ENCODE results near the gene GPR62. TPM values are rescaled to one million over a fixed set of nuclear protein-coding genes. Genes with fewer than 3 reads are reported as not detected.
A peak's percentile ranks its signal among the peaks of the same experiment; 100 is the strongest.

Gene GPR62
- total RNA-seq, 1 donor from 2014 or later, result not detected

- no peaks in the 10 kb centered on the region for H3K4me1 Mint-ChIP-seq (ENCODE audit: low read depth)
- no peak for DNase-seq (ENCODE audit: low spot score)
- H3K36me3 Mint-ChIP-seq (ENCODE audit: low read depth), result peaks cover 3% of the 10 kb centered on the region
- no peak overlapping the region for H3K4me3 Mint-ChIP-seq (ENCODE audit: unreplicated experiment)
- no peaks in the 10 kb centered on the region for H3K9me3 Mint-ChIP-seq (ENCODE audit: low read depth)
- no peak for TF ChIP-seq CTCF (IDR thresholded peaks at IDR 0.05)
- peaks cover 5% of the 10 kb centered on the region for H3K27me3 Mint-ChIP-seq (ENCODE audit: low read depth)
- no peak overlapping the region for H3K27ac Mint-ChIP-seq (ENCODE audit: unreplicated experiment)
These were observed 1.7 kb upstream of the GPR62 start for GRCh38 chr3:51953445-51953844.

- Mint-ChIP-seq H3K27me3 (ENCODE audit: low read depth) (peaks cover 5% of the 10 kb centered on the region), H3K9me3 (ENCODE audit: low read depth) (no peaks in the 10 kb centered on the region), H3K4me3 (ENCODE audit: unreplicated experiment) (no peak overlapping the region), H3K4me1 (ENCODE audit: low read depth) (no peaks in the 10 kb centered on the region), H3K27ac (ENCODE audit: unreplicated experiment) (no peak overlapping the region), H3K36me3 (ENCODE audit: low read depth) (peaks cover 3% of the 10 kb centered on the region)
- no peak for TF ChIP-seq CTCF (IDR thresholded peaks at IDR 0.05)
- DNase-seq (ENCODE audit: low spot score), result no peak
These were observed 1.1 kb upstream of the GPR62 start for GRCh38 chr3:51954105-51954504.

- Mint-ChIP-seq H3K27ac (ENCODE audit: unreplicated experiment) (no peak overlapping the region), H3K36me3 (ENCODE audit: low read depth) (peaks cover 3% of the 10 kb centered on the region), H3K4me1 (ENCODE audit: low read depth) (no peaks in the 10 kb centered on the region), H3K9me3 (ENCODE audit: low read depth) (no peaks in the 10 kb centered on the region), H3K4me3 (ENCODE audit: unreplicated experiment) (no peak overlapping the region), H3K27me3 (ENCODE audit: low read depth) (peaks cover 5% of the 10 kb centered on the region)
- no peak for DNase-seq (ENCODE audit: low spot score)
- TF ChIP-seq CTCF (IDR thresholded peaks at IDR 0.05), result no peak
These were observed 468 bp upstream of the GPR62 start for GRCh38 chr3:51954713-51955112.

GRCh38 chr3:51955893-51956770, 951 bp downstream of the GPR62 start:
- peak; percentile 92 for DNase-seq (ENCODE audit: low spot score)
- no peak overlapping the region for H3K27ac Mint-ChIP-seq (ENCODE audit: unreplicated experiment)
- no peaks in the 10 kb centered on the region for H3K9me3 Mint-ChIP-seq (ENCODE audit: low read depth)
- peaks cover 7% of the 10 kb centered on the region for H3K36me3 Mint-ChIP-seq (ENCODE audit: low read depth)
- peaks cover 5% of the 10 kb centered on the region for H3K27me3 Mint-ChIP-seq (ENCODE audit: low read depth)
- H3K4me3 Mint-ChIP-seq (ENCODE audit: unreplicated experiment), result no peak overlapping the region
- H3K4me1 Mint-ChIP-seq (ENCODE audit: low read depth), result no peaks in the 10 kb centered on the region
- peak; percentile 75 for TF ChIP-seq CTCF (IDR thresholded peaks at IDR 0.05)

GRCh38 chr3:51957520-51958205, 2.5 kb downstream of the GPR62 start:
- no peaks in the 10 kb centered on the region for H3K4me1 Mint-ChIP-seq (ENCODE audit: low read depth)
- TF ChIP-seq CTCF (IDR thresholded peaks at IDR 0.05), result peak; percentile 9
- no peaks in the 10 kb centered on the region for H3K9me3 Mint-ChIP-seq (ENCODE audit: low read depth)
- DNase-seq (ENCODE audit: low spot score), result no peak
- H3K36me3 Mint-ChIP-seq (ENCODE audit: low read depth), result peaks cover 7% of the 10 kb centered on the region
- no peak overlapping the region for H3K4me3 Mint-ChIP-seq (ENCODE audit: unreplicated experiment)
- H3K27ac Mint-ChIP-seq (ENCODE audit: unreplicated experiment), result no peak overlapping the region
- H3K27me3 Mint-ChIP-seq (ENCODE audit: low read depth), result peaks cover 4% of the 10 kb centered on the region

Data from chondrocyte (in vitro differentiated cells).